22Rv1 (cell line): ENCODE results near the gene PASK.

Experiments used
- H3K27ac ChIP-seq: fragments of 450-650 bp; 2 replicates; pipeline ENCODE4 v1.5.1; 2017
- CTCF ChIP-seq: fragments of 450-650 bp; IDR thresholded peaks from 2 replicates; pipeline ENCODE4 v1.5.1; 2017; ENCODE audit warnings: mild to moderate bottlenecking
- ZFX ChIP-seq: fragments of 450-650 bp; IDR thresholded peaks from 2 replicates; pipeline ENCODE4 v1.6.1; 2017; ENCODE audit warnings: antibody characterized with exemption, borderline replicate concordance

Gene PASK

GRCh38 chr2:241103176-241103595, 46.1 kb downstream of the PASK start:
- peak overlapping the region; percentile 100 for H3K27ac ChIP-seq
- no peak for TF ChIP-seq ZFX
- no peak for TF ChIP-seq CTCF

DNA sequence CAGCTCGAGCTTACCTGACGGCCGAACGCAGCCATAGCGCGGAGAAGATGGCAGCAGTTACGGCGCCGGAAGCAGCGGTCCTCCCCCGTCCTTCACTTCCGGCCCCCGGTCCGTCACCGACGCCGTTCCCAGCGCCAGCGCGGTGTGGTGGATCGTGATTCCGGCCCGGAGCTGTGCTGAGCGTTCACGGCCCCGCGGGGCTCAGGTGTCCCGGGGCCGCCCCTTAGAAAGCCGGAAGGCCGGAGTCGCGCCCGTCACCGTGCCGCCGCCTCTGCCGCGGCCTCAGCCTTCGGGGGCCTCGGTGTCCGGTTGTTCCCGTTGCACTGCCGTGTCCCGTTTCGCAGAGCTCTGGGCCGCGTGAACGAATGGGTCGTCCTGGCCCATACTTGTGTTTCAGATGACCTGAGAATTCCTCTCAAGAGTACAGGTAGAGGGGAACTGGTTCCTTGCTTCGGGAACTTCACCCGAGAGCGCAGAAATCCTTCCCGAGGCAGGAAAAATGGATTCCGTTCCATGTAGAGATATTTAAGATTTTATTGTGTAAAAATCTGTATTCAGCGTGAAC, 47.0 kb downstream of the PASK start, which contains the start of gene MTERF4:
TSS of gene MTERF4 (minus strand) at position 49 of the 565 bp plus-strand sequence. CDS start at position 35, 14 bp downstream.
- TF ChIP-seq CTCF, result no peak
- TF ChIP-seq ZFX, result no peak
- peak within 1 kb of the TSS; percentile 100 for H3K27ac ChIP-seq

DNA sequence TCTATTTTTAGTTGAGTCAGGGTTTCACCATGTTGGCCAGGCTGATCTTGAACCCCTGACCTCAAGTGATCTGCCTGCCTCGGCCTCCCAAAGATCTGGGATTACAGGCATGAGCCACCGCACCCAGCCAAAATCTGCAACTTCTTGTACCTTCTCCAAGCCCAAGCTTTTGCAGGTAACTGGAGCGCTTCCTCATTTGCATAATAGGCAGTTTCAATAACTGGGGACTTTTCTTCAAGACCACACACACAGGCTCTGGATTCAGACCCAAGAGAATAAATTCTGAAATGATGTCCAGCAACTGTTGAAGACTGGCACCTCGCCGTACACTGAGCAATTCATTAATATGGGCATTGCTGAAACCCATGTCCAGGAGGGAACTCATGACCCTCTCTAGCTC, 50.0 kb downstream of the PASK start:
- TF ChIP-seq ZFX, result no peak
- TF ChIP-seq CTCF, result no peak
- H3K27ac ChIP-seq, result peak overlapping the region; percentile 100

DNA sequence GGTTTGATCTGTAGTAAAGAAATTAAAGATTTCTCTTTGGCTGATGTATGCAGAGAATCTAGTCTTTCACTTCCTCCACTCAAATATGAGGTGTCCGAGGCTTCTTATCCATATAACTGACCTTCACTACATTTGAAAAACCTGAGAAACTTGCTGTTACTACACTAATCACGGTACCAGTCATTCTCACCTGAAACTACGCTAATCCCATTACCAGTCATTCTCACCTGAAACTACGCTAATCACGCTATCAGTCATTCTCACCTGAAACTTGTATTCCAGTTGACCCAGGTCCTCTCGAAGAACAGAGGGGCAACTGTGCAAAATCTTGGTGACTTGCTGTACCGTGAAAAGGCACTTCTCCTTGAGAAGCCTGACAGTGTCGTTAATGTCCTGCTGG, 52.3 kb downstream of the PASK start:
- TF ChIP-seq CTCF (no peak), ZFX (no peak)

DNA sequence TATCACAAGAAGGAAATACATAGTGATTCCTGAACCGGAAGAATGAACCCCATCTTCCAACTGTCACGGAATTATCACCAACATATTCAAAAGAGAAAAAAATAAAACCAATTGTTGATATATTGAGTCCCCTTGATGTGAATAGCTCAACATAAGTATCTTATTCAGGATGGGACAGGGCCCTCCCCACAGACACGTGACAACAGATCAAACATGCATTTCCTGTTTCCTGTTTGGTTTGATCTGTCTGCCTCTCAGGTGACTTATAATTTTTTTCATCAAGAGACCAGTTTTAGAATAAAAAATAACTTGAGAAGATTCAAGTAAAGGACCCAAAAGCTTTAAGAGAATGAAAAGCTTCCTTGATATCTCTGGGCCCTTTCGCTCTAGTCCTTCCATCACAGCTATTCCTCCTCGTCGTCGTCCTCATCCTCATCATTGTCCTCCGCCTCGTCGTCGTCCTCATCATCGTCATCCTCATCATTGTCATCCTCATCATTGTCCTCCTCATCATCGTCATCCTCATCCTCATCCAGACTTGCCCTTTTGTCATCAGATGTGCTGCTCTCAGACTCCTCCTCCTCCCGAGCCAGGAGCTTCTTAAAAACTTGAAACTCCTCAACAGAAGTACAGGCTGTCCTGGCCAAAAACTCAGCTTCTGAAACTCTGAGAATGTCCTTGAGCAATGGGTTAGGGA, 53.5 kb downstream of the PASK start:
- peak overlapping the region; percentile 100 for H3K27ac ChIP-seq
- no peak for TF ChIP-seq ZFX
- no peak for TF ChIP-seq CTCF

More for the DNA sequence above, 52.3 kb downstream of the PASK start:
- H3K27ac ChIP-seq, result peak overlapping the region; percentile 100

DNA sequence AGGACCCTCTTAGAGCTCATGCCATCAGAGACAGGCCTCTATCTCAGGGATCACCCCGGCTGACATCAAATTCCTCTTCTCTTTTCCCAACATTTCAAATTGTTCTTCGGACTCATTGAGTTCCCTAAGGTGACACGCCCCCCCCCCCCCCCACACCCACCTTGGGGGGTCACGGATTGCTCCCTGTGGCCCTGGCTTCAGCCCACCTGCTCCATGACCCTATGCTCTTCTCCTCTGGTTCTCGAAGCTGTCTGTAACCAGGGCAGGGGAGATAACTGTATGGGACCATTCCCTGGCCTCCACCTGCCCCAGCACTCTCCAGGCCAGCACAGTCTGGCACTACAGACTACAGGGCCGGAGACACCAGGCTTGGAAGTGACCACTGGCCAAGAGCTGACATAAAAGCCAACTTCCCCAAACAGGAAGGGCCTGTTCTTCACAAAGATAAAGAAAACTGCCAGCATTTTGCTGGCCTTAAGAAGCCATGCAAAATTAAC, 54.3 kb downstream of the PASK start:
- TF ChIP-seq ZFX (no peak), CTCF (no peak)
- H3K27ac ChIP-seq, result peak overlapping the region; percentile 100

GRCh38 chr2:241094172-241094571, 55.1 kb downstream of the PASK start:
- peak overlapping the region; percentile 100 for H3K27ac ChIP-seq

GRCh38 chr2:241093133-241093781, 56.0 kb downstream of the PASK start:
- H3K27ac ChIP-seq, result peak overlapping the region; percentile 100

More at GRCh38 chr2:241094172-241094571, 55.1 kb downstream of the PASK start:
- TF ChIP-seq ZFX (no peak), CTCF (no peak)
